GM19035 (cell line): Measurements from ENCODE around the gene TPK1.
A peak's percentile ranks its signal among the peaks of the same experiment; 100 is the strongest.
"Not testable (repeated sequence)": the region's sequence is repeated elsewhere in the genome, so short reads cannot be mapped to it uniquely, and the experiment has no call there.

Experiments used
- ATAC-seq: cut with Tn5 transposase; IDR thresholded peaks from one replicate; pipeline ENCODE4 v1.9.1; 2021; ENCODE audit not compliant: unreplicated experiment

The TPK1 gene

GRCh38 chr7:144650439-144650838 lies 185.4 kb downstream of the TPK1 start:
- no peak for ATAC-seq

DNA sequence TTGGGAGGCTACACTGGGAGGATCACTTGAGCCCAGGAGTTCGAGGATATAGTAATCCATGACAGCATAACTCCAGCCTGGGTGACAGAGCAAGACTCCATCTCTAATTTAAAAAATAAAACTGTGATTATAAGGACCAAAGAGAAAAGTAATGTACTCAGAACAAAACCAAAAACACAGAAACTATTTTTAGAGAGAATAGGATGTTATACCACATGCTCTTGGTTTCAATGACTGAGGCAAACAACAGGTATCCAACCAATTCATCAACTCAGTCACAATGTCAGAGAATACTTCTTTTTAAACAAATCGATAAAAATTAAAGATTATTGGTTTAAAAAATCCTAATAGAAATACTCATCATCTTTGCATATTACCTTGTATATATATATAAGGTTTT lies 186.7 kb downstream of the TPK1 start:
- ATAC-seq = peak; percentile 86

GRCh38 chr7:144641389-144642044 lies 194.3 kb downstream of the TPK1 start:
- no peak for ATAC-seq

DNA sequence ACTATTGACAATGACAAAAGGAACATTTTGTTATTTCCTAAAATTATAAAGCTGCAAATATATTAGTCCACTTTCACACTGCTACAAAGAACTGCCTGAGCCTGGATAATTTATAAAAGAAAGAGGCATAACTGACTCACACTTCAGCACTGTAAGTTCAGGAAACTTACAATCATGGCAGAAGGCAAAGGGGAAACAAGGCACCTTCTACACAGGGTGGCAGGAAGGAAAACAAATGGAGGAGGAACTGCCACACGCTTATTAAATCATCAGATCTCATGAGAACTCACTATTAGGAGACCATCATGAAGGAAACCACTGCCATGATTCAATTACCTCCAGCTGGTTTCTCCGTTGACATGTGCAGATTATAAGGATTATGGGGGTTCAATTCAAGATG lies 203.1 kb downstream of the TPK1 start:
- ATAC-seq = no peak

DNA sequence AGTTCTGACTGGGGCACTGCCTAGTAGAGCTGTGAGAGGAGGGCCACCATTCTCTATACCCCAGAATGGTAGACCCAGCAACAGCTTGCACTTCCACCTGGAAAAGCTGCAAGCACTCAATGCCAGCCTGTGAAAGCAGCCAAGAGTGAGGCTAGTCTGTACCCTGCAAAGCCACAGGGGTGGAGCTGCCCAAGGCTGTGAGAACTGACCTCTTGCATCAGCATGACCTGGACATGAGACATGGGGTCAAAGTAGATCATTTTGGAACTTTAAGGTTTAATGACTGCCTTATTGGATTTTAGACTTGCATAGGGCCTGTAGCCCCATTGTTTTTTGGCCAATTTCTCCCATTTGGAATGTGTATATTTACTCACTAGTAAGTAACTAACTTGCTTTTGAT lies 206.3 kb downstream of the TPK1 start:
- ATAC-seq = no peak

DNA sequence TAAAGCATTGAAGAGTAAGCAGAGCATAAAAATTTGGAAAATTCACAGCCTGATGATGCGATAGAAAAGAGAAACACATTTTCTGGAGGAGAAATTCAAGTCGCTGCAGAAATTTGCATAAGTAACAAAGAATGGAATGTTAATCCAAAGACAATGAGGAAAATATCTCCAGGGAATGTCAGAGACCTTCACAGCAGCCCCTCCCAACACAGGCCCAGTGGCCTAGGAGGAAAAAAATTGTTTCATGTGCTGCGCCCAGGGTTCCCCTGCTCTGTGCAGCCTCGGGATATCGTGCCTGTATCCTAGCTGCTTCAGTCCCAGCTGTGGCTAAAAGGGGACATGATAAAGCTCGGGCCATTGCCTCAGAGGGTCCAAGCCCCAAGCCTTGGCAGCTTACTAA lies 206.8 kb downstream of the TPK1 start:
- ATAC-seq = no peak

DNA sequence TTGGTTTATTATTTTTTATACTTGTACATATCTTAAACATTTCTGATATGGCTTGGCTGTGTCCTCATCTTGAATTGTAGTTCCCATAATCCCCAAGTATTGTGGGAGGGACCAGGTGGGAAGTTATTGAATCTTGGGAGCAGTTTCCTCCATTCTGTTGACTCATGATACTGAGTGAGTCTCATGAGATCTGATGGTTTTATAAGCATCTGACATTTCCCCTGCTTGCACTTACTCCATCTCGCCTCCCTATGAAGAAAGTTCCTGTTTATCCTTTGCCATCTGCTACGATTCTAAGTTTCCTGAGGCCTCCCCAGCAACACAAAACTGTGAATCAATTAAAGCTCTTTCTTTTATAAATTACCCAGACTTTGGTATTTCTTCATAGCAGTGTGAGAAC lies 207.7 kb downstream of the TPK1 start:
- no peak for ATAC-seq

GRCh38 chr7:144622745-144623144 lies 213.1 kb downstream of the TPK1 start:
- ATAC-seq = no peak

- ATAC-seq = no peak
Observed at GRCh38 chr7:144606261-144606660, 229.6 kb downstream of the TPK1 start.

DNA sequence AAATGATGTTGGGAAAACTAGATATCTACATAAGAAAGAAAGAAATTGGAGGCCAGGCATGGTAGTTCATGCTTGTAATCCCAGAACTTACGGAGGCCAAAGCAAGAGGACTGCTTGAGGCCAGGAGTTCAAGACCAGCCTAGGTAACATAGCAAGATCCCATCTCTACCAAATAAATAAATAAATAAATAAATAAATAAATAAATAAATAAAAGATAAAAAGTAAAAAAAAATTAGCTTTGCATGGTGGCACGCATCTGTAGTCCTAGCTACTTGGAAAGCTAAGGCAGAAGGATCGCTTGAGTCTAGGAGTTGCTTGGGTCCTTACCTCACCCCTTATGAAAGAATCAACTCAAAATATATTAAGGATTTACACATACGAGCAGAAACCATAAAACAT lies 238.9 kb downstream of the TPK1 start:
- no peak for ATAC-seq

DNA sequence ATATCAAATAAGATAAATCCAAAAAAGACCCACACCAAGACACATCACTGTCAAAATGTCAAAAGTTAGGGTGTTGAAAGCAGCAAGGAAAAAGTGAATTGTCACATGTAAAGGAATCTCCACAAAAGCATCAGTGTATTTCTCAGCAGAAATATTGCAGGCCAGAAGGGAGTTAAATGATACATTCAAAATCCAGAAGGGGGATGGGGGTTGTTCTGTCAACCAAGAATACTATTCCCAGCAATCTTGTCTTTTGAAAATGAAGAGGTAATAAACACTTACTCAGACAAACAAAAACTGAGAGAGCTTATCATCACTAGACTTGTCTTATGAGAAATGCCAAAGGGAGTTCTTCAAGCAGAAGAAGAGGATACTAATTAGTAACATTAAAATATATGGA lies 241.3 kb downstream of the TPK1 start:
- ATAC-seq = no peak

GRCh38 chr7:144588559-144589051 lies 247.2 kb downstream of the TPK1 start:
- no peak for ATAC-seq

- no peak for ATAC-seq
Observed at GRCh38 chr7:144587701-144588100, 248.2 kb downstream of the TPK1 start.

DNA sequence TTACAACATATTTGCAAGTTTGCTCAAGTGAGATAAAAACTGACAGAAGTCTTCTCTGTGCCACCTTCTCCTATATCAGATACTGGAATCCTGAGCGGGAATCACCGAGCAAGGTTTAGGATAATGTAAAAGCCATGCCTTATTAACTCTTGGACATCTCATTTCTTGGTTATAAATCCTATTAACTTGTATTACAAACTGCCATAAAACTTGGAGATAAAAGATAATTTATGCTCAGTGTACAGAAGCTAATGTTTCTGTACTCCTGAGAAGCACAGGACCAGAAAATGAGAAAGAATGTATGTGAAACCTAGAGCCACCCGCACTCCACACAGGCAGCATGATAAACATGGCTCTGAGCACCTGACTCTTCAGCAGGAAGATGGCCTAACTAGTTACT lies 251.1 kb downstream of the TPK1 start:
- no peak for ATAC-seq

DNA sequence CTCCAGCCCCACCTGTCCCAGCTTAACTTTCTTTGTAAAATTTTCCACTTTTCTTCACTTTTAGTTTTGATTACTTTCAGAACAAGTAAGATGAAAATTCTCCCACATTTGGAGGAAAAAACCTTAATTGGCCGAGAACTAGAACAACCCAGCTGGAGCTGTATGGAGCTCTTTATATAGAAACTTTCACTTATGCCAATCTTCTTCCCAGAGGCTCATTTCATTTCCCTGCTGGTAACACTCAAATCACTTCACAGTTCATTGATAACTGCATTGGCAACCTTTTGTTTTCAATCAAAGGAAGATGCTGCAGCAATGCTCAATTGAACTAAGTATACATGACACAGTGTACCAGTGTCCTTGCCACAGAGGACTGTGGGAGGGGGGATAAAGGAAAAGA lies 256.2 kb downstream of the TPK1 start:
- ATAC-seq = no peak

- no peak for ATAC-seq
Observed at GRCh38 chr7:144575456-144575855, 260.4 kb downstream of the TPK1 start.

DNA sequence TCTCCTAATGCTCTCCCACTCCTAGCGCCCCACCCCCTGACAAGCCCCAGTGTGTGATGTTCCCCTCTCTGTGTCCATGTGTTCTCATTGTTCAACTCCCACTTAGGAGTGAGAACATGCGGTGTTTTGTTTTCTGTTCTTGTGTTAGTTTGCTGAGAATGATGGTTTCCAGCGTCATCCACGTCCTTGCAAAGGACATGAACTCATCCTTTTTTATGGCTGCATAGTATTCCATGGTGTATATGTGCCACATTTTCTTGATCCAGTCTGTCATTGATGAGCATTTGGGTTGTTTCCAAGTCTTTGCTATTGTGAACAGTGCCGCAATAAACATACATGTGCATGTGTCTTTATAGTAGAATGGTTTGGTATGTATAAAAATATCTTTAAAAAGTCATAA lies 261.1 kb downstream of the TPK1 start:
- not testable (repeated sequence) for ATAC-seq

DNA sequence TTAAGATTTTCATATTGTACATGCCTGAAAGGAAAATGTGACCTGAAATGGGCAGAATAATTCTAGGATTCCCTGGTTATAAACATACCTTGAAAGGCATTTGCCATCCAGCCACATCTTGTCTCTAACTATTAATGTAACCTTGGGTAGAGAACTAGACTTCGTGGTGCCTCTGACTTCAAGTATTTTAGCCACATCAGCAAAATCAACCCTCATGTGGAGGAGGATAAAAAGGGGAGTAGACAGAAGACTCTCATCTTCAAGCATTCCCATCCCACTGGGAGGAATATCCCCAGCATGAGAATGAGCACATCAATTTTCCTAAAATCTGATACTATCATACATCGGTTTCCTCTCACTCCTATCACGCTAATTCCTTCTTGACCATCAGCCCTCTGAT lies 267.6 kb downstream of the TPK1 start:
- no peak for ATAC-seq

DNA sequence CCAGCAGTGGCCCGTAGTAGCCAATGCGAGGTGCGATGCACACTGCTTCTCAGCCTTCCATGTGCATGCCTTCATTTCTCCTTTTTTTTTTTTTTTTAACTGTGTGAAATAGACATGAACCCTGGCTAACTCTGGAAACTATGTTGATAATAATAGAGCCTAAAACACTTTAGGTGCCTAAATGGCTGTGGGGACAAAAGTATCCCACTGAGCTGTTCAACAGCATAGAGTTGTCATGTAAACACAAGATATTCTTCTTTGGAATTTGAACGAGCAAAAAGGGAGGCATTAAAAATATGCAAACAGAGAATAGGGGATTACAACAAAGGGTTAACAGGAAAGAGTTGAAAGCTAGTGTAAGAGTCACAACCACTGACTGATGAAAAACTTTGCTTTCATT lies 270.3 kb downstream of the TPK1 start:
- no peak for ATAC-seq

GRCh38 chr7:144549861-144550260 lies 286.0 kb downstream of the TPK1 start:
- no peak for ATAC-seq

- no peak for ATAC-seq
Observed at GRCh38 chr7:144548556-144548955, 287.3 kb downstream of the TPK1 start.

- no peak for ATAC-seq
Observed at GRCh38 chr7:144547888-144548287, 288.0 kb downstream of the TPK1 start.

DNA sequence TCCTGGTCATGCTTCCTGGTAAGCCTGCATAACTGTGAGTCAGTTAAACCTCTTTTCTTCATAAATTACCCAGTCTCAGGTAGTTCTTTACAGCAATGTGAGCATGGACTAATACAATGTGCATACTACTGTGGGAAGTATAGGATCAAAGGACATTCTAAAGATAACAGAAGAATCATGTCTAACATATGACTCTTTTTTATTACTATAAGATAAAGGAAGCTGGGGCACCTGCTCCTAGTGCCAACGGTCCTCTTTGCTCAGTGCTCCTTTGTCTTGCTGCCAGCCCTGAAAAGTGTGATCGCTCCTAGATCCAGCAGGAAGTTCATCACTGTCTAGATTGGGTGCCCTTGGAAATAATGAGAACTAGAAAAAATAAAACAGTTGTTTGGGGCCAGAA lies 289.1 kb downstream of the TPK1 start:
- ATAC-seq = no peak
